ENCODE data around the gene RMRP.

DNA sequence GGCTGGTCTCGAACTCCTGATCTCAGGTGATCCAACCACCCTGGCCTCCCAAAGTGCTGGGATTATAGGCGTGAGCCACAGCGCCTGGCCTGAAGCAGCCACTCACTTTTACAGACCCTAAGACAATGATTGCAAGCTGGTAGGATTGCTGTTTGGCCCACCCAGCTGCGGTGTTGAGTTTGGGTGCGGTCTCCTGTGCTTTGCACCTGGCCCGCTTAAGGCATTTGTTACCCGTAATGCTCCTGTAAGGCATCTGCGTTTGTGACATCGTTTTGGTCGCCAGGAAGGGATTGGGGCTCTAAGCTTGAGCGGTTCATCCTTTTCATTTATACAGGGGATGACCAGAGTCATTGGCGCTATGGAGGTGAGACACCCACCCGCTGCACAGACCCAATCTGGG is 17.4 kb upstream of the RMRP start:
- TF ChIP-seq, protein P1, sequence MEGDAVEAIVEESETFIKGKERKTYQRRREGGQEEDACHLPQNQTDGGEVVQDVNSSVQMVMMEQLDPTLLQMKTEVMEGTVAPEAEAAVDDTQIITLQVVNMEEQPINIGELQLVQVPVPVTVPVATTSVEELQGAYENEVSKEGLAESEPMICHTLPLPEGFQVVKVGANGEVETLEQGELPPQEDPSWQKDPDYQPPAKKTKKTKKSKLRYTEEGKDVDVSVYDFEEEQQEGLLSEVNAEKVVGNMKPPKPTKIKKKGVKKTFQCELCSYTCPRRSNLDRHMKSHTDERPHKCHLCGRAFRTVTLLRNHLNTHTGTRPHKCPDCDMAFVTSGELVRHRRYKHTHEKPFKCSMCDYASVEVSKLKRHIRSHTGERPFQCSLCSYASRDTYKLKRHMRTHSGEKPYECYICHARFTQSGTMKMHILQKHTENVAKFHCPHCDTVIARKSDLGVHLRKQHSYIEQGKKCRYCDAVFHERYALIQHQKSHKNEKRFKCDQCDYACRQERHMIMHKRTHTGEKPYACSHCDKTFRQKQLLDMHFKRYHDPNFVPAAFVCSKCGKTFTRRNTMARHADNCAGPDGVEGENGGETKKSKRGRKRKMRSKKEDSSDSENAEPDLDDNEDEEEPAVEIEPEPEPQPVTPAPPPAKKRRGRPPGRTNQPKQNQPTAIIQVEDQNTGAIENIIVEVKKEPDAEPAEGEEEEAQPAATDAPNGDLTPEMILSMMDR (IDR thresholded peaks at IDR 0.05): no peak
- TF ChIP-seq POLR2A (IDR thresholded peaks at IDR 0.05): no peak

All from heart left ventricle (tissue), 13 donors.